WTC11 (cell line): ENCODE measurements around the gene LIMS1. TPM values are rescaled to one million over a fixed set of nuclear protein-coding genes. Genes with fewer than 3 reads are reported as not detected.

Source experiments
- ATAC-seq: fragments of 200-7000 bp; cut with Tn5 transposase; 2 replicates; pipeline ENCODE4 v1.10.0; 2021; ENCODE audit warnings: mild to moderate bottlenecking, moderate library complexity
- CTCF ChIA-PET: fragments of 300-600 bp; sonication (Branson Sonifier 250); formaldehyde crosslinking; loops from one replicate; lab custom pipeline; 2021; ENCODE audit warnings: antibody characterized with exemption; lab: Charles Lee
- POLR2A ChIA-PET: fragments of 350-600 bp; sonication (Branson Sonifier 250); formaldehyde crosslinking; loops from one replicate; lab custom pipeline; 2021; ENCODE audit warnings: antibody characterized with exemption; lab: Charles Lee
- DNase-seq: peaks from one replicate; pipeline ENCODE4 v3.0.0; 2021; ENCODE audit warnings: low spot score
- H3K27ac Mint-ChIP-seq: 2 replicates; pipeline ENCODE4 v1.8.0; 2021; ENCODE audit warnings: mixed read lengths
- H3K27me3 Mint-ChIP-seq: 2 replicates; pipeline ENCODE4 v1.8.0; 2021; ENCODE audit warnings: low read depth, mild to moderate bottlenecking, moderate library complexity, mixed read lengths
- H3K36me3 Mint-ChIP-seq: 2 replicates; pipeline ENCODE4 v1.8.0; 2021; ENCODE audit warnings: mixed read lengths
- H3K4me1 Mint-ChIP-seq: 2 replicates; pipeline ENCODE4 v1.8.0; 2022; ENCODE audit warnings: mixed read lengths
- H3K4me3 Mint-ChIP-seq: 2 replicates; pipeline ENCODE4 v1.8.0; 2021; ENCODE audit warnings: mild to moderate bottlenecking, moderate library complexity, mixed read lengths
- H3K9me3 Mint-ChIP-seq: 2 replicates; pipeline ENCODE4 v1.8.0; 2021; ENCODE audit warnings: mixed read lengths
- CREM ChIP-seq: sonication (generic); formaldehyde crosslinking; IDR thresholded peaks from 2 replicates; pipeline ENCODE4 v1.8.1; 2022; ENCODE audit warnings: mild to moderate bottlenecking, missing genetic modification reagents, moderate library complexity
- ETV6 ChIP-seq: sonication (generic); formaldehyde crosslinking; IDR thresholded peaks from 2 replicates; pipeline ENCODE4 v1.8.1; 2022; ENCODE audit warnings: mild to moderate bottlenecking, missing genetic modification reagents
- FOXJ3 ChIP-seq: sonication (generic); formaldehyde crosslinking; IDR thresholded peaks from 2 replicates; pipeline ENCODE4 v1.9.0; 2021; ENCODE audit warnings: missing genetic modification reagents, mild to moderate bottlenecking, borderline replicate concordance
- MYBL2 ChIP-seq: sonication (generic); formaldehyde crosslinking; IDR thresholded peaks from 2 replicates; pipeline ENCODE4 v1.8.1; 2023; ENCODE audit warnings: mild to moderate bottlenecking, moderate library complexity, missing genetic modification reagents
- total RNA-seq: library from RNA; stranded (reverse); gene quantifications from 3 replicates; pipeline ENCODE4 v1.2.3, GENCODE V29; 2021
- TF ChIP-seq, protein P1 (sequence below): sonication (generic); formaldehyde crosslinking; IDR thresholded peaks from 2 replicates; pipeline ENCODE4 v1.8.0; 2022; ENCODE audit warnings: mild to moderate bottlenecking, missing genetic modification reagents
- TF ChIP-seq, protein P2 (sequence below): sonication (generic); formaldehyde crosslinking; IDR thresholded peaks from 2 replicates; pipeline ENCODE4 v1.8.1; 2022; ENCODE audit warnings: mild to moderate bottlenecking, missing genetic modification reagents, moderate library complexity, borderline replicate concordance
- TF ChIP-seq, protein P3 (sequence below): fragments of 250-450 bp; sonication (Bioruptor Pico); IDR thresholded peaks from 2 replicates; pipeline ENCODE4 v2.1.2; 2022; ENCODE audit warnings: mild to moderate bottlenecking, moderate library complexity
- TF ChIP-seq, protein P4 (sequence below): sonication (generic); formaldehyde crosslinking; IDR thresholded peaks from 2 replicates; pipeline ENCODE4 v1.8.0; 2022; ENCODE audit warnings: missing genetic modification reagents
- TF ChIP-seq, protein P5 (sequence below): fragments of 250-450 bp; sonication (Bioruptor Pico); IDR thresholded peaks from 2 replicates; pipeline ENCODE4 v1.9.0; 2021; ENCODE audit warnings: mild to moderate bottlenecking, borderline replicate concordance
- TF ChIP-seq, protein P6 (sequence below): fragments of 250-450 bp; sonication (Bioruptor Pico); IDR thresholded peaks from 2 replicates; pipeline ENCODE4 v1.9.0; 2021; ENCODE audit warnings: mild to moderate bottlenecking
- TF ChIP-seq, protein P7 (sequence below): fragments of 250-450 bp; sonication (Bioruptor Pico); IDR thresholded peaks from 2 replicates; pipeline ENCODE4 v1.8.0; 2021; ENCODE audit warnings: mild to moderate bottlenecking
- TF ChIP-seq, protein P8 (sequence below): sonication (generic); formaldehyde crosslinking; conservative IDR thresholded peaks from 2 replicates; pipeline ENCODE4 v1.8.1; 2023; ENCODE audit warnings: mild to moderate bottlenecking, low read depth, missing genetic modification reagents, moderate library complexity

LIMS1 gene
- total RNA-seq, 1 experiment from 2014 or later: 50.6 TPM

DNA sequence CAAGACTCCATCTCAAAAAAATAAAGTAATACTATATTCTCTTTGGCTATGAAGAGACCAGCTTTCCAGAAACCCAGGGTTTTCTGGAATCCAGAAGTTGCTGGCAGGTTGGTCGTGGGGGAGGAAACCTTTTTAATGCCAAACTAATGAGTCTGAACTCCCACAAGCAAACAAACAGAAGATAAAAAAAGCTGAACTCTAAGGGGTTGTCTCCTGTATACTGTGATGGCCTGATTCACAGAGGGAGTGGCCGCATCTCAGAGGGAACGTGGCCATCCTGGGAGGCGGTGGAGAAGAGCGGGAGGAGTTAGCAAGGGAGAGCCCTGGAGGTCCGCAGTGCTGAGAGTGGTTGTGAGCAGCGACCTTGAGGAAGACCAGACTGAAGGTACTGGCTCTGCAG, 36.1 kb downstream of the LIMS1 start:
- TF ChIP-seq, protein P1, sequence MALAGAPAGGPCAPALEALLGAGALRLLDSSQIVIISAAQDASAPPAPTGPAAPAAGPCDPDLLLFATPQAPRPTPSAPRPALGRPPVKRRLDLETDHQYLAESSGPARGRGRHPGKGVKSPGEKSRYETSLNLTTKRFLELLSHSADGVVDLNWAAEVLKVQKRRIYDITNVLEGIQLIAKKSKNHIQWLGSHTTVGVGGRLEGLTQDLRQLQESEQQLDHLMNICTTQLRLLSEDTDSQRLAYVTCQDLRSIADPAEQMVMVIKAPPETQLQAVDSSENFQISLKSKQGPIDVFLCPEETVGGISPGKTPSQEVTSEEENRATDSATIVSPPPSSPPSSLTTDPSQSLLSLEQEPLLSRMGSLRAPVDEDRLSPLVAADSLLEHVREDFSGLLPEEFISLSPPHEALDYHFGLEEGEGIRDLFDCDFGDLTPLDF (CRISPR knock-in tag): no peak
- TF ChIP-seq, protein P2, sequence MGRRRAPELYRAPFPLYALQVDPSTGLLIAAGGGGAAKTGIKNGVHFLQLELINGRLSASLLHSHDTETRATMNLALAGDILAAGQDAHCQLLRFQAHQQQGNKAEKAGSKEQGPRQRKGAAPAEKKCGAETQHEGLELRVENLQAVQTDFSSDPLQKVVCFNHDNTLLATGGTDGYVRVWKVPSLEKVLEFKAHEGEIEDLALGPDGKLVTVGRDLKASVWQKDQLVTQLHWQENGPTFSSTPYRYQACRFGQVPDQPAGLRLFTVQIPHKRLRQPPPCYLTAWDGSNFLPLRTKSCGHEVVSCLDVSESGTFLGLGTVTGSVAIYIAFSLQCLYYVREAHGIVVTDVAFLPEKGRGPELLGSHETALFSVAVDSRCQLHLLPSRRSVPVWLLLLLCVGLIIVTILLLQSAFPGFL (CRISPR knock-in tag): no peak
- TF ChIP-seq, protein P3, sequence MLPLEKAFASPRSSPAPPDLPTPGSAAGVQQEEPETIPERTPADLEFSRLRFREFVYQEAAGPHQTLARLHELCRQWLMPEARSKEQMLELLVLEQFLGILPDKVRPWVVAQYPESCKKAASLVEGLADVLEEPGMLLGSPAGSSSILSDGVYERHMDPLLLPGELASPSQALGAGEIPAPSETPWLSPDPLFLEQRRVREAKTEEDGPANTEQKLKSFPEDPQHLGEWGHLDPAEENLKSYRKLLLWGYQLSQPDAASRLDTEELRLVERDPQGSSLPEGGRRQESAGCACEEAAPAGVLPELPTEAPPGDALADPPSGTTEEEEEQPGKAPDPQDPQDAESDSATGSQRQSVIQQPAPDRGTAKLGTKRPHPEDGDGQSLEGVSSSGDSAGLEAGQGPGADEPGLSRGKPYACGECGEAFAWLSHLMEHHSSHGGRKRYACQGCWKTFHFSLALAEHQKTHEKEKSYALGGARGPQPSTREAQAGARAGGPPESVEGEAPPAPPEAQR (CRISPR knock-in tag): no peak
- TF ChIP-seq, protein P4, sequence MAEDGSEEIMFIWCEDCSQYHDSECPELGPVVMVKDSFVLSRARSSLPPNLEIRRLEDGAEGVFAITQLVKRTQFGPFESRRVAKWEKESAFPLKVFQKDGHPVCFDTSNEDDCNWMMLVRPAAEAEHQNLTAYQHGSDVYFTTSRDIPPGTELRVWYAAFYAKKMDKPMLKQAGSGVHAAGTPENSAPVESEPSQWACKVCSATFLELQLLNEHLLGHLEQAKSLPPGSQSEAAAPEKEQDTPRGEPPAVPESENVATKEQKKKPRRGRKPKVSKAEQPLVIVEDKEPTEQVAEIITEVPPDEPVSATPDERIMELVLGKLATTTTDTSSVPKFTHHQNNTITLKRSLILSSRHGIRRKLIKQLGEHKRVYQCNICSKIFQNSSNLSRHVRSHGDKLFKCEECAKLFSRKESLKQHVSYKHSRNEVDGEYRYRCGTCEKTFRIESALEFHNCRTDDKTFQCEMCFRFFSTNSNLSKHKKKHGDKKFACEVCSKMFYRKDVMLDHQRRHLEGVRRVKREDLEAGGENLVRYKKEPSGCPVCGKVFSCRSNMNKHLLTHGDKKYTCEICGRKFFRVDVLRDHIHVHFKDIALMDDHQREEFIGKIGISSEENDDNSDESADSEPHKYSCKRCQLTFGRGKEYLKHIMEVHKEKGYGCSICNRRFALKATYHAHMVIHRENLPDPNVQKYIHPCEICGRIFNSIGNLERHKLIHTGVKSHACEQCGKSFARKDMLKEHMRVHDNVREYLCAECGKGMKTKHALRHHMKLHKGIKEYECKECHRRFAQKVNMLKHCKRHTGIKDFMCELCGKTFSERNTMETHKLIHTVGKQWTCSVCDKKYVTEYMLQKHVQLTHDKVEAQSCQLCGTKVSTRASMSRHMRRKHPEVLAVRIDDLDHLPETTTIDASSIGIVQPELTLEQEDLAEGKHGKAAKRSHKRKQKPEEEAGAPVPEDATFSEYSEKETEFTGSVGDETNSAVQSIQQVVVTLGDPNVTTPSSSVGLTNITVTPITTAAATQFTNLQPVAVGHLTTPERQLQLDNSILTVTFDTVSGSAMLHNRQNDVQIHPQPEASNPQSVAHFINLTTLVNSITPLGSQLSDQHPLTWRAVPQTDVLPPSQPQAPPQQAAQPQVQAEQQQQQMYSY (CRISPR knock-in tag): no peak
- TF ChIP-seq, protein P5, sequence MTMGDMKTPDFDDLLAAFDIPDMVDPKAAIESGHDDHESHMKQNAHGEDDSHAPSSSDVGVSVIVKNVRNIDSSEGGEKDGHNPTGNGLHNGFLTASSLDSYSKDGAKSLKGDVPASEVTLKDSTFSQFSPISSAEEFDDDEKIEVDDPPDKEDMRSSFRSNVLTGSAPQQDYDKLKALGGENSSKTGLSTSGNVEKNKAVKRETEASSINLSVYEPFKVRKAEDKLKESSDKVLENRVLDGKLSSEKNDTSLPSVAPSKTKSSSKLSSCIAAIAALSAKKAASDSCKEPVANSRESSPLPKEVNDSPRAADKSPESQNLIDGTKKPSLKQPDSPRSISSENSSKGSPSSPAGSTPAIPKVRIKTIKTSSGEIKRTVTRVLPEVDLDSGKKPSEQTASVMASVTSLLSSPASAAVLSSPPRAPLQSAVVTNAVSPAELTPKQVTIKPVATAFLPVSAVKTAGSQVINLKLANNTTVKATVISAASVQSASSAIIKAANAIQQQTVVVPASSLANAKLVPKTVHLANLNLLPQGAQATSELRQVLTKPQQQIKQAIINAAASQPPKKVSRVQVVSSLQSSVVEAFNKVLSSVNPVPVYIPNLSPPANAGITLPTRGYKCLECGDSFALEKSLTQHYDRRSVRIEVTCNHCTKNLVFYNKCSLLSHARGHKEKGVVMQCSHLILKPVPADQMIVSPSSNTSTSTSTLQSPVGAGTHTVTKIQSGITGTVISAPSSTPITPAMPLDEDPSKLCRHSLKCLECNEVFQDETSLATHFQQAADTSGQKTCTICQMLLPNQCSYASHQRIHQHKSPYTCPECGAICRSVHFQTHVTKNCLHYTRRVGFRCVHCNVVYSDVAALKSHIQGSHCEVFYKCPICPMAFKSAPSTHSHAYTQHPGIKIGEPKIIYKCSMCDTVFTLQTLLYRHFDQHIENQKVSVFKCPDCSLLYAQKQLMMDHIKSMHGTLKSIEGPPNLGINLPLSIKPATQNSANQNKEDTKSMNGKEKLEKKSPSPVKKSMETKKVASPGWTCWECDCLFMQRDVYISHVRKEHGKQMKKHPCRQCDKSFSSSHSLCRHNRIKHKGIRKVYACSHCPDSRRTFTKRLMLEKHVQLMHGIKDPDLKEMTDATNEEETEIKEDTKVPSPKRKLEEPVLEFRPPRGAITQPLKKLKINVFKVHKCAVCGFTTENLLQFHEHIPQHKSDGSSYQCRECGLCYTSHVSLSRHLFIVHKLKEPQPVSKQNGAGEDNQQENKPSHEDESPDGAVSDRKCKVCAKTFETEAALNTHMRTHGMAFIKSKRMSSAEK: no peak
- TF ChIP-seq MYBL2 (CRISPR knock-in tag): no peak
- no peak for TF ChIP-seq ETV6 (CRISPR knock-in tag)
- no peaks in the 10 kb centered on the region for H3K27me3 Mint-ChIP-seq
- peaks cover 29% of the 10 kb centered on the region for H3K4me1 Mint-ChIP-seq
- DNase-seq (no peak), ATAC-seq (peak; percentile 73)
- H3K36me3 Mint-ChIP-seq: no peaks in the 10 kb centered on the region
- ChIA-PET CTCF (interaction anchor here (1.0 to 1.4 kb wide), 3 partner anchors 10 to 37 kb away, joined by 3 to 6 read pairs (median 3); no protein-coding TSS in a partner anchor), POLR2A (interaction anchor here (1.0 kb wide), 1 partner anchor 121 kb away, joined by 4 read pairs; the partner anchor contains the start of gene GCC2)
- no peaks in the 10 kb centered on the region for H3K9me3 Mint-ChIP-seq
- H3K4me3 Mint-ChIP-seq: no peak overlapping the region
- H3K27ac Mint-ChIP-seq: no peak overlapping the region

DNA sequence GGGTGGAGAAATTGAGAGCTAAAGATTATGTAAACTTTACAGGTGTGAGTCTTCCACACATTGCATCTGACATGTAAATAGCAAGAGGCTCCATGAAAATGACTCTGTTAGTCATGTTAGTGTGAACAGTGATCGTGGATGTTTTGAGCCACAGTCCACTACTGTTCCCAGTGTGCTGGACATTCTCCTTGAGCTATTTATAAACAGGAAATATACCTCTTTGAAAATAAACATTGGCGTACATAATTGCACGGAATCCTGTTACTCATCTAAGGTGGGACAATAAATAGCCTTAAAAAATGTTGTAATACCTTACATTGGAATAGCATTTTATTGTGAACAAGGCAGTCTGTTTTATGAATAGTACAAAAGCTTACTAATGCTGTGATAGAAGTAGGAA, 37.0 kb downstream of the LIMS1 start:
- Mint-ChIP-seq H3K36me3 (no peaks in the 10 kb centered on the region), H3K27ac (no peak overlapping the region), H3K4me3 (no peak overlapping the region), H3K9me3 (no peaks in the 10 kb centered on the region), H3K4me1 (peaks cover 36% of the 10 kb centered on the region), H3K27me3 (no peaks in the 10 kb centered on the region)
- POLR2A ChIA-PET: interaction anchor here (1.0 kb wide), 1 partner anchor 122 kb away, joined by 4 read pairs; the partner anchor contains the start of gene GCC2
- CTCF ChIA-PET: interaction anchor here (1.1 to 1.4 kb wide), 2 partner anchors 11 to 13 kb away, joined by 3 to 6 read pairs; no protein-coding TSS in a partner anchor
- TF ChIP-seq, protein P2 (CRISPR knock-in tag): no peak
- TF ChIP-seq, protein P6, sequence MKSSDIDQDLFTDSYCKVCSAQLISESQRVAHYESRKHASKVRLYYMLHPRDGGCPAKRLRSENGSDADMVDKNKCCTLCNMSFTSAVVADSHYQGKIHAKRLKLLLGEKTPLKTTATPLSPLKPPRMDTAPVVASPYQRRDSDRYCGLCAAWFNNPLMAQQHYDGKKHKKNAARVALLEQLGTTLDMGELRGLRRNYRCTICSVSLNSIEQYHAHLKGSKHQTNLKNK (CRISPR knock-in tag): no peak
- TF ChIP-seq CREM (CRISPR knock-in tag) (no peak), FOXJ3 (CRISPR knock-in tag) (no peak)
- TF ChIP-seq, protein P7, sequence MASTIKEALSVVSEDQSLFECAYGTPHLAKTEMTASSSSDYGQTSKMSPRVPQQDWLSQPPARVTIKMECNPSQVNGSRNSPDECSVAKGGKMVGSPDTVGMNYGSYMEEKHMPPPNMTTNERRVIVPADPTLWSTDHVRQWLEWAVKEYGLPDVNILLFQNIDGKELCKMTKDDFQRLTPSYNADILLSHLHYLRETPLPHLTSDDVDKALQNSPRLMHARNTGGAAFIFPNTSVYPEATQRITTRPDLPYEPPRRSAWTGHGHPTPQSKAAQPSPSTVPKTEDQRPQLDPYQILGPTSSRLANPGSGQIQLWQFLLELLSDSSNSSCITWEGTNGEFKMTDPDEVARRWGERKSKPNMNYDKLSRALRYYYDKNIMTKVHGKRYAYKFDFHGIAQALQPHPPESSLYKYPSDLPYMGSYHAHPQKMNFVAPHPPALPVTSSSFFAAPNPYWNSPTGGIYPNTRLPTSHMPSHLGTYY (CRISPR knock-in tag): no peak
- TF ChIP-seq, protein P8, sequence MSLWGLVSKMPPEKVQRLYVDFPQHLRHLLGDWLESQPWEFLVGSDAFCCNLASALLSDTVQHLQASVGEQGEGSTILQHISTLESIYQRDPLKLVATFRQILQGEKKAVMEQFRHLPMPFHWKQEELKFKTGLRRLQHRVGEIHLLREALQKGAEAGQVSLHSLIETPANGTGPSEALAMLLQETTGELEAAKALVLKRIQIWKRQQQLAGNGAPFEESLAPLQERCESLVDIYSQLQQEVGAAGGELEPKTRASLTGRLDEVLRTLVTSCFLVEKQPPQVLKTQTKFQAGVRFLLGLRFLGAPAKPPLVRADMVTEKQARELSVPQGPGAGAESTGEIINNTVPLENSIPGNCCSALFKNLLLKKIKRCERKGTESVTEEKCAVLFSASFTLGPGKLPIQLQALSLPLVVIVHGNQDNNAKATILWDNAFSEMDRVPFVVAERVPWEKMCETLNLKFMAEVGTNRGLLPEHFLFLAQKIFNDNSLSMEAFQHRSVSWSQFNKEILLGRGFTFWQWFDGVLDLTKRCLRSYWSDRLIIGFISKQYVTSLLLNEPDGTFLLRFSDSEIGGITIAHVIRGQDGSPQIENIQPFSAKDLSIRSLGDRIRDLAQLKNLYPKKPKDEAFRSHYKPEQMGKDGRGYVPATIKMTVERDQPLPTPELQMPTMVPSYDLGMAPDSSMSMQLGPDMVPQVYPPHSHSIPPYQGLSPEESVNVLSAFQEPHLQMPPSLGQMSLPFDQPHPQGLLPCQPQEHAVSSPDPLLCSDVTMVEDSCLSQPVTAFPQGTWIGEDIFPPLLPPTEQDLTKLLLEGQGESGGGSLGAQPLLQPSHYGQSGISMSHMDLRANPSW: no peak
- DNase-seq (no peak), ATAC-seq (no peak)
